ENCODE measurements around the gene ACAD8. TPM values are rescaled to one million over a fixed set of nuclear protein-coding genes. Genes with fewer than 3 reads are reported as not detected.

Gene ACAD8
- polyA plus RNA-seq, 1 of the 3 experiments (the other 2 are of a cell fraction), result 29.8 TPM

DNA sequence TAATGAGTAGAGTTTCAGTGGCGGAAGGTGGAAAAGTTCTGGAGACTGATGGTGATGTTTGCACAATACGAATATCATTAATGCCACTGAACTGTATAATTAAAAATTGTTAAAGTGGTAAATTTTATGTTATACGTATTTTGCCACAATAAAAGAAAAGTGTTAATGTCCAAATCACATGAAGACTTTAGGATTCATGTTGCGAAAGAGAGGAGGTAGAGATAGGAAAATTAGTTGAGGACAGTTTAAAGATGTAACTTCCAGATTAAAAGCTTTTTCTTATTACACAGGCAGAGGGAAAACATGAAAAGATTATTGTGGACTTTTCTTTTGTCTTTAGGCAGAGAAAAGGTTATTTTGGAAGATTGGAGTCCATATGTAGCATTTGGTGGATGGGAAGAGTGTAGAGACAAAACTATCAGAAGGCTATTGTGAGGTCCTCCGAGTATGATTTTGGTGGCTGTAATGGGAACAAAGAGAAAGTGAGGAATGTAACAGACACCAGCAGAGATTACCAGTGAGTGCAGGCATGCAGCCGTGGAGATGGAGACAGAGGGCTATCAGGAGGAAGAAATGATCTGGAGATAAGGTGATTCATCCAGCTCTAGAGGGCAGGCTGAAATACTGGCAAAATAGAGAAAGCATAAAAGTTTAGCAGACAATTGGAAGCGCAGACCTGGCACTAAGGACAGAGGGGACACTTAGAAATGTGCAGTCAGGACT lies 16.4 kb upstream of the ACAD8 start:
- TF ChIP-seq TAF1 (IDR thresholded peaks at IDR 0.05; ENCODE audit: borderline replicate concordance, low read depth, low read length), result peak; percentile 19; the same call in 1 of the 2 replicates
- TF ChIP-seq TCF12 (IDR thresholded peaks at IDR 0.05), result peak; percentile 53
- TF ChIP-seq JUND (IDR thresholded peaks at IDR 0.05), result peak; percentile 75
- no peak for TF ChIP-seq RXRA (IDR thresholded peaks at IDR 0.05; ENCODE audit: borderline replicate concordance, low read depth)
- TF ChIP-seq CHD2 (IDR thresholded peaks at IDR 0.05; ENCODE audit: low read length, partially characterized antibody), result no peak
- TF ChIP-seq MAX (IDR thresholded peaks at IDR 0.05; ENCODE audit: low read depth), result peak; percentile 68; the same call in 1 of the 2 replicates
- TF ChIP-seq, protein P1, sequence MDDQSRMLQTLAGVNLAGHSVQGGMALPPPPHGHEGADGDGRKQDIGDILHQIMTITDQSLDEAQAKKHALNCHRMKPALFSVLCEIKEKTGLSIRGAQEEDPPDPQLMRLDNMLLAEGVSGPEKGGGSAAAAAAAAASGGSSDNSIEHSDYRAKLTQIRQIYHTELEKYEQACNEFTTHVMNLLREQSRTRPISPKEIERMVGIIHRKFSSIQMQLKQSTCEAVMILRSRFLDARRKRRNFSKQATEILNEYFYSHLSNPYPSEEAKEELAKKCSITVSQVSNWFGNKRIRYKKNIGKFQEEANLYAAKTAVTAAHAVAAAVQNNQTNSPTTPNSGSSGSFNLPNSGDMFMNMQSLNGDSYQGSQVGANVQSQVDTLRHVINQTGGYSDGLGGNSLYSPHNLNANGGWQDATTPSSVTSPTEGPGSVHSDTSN (IDR thresholded peaks at IDR 0.05), result peak; percentile 47; the same call in 1 of the 2 replicates
- peak; percentile 87 for TF ChIP-seq FOSL2 (IDR thresholded peaks at IDR 0.05; ENCODE audit: borderline replicate concordance, low read depth)
- no peak for TF ChIP-seq MEF2A (IDR thresholded peaks at IDR 0.05; ENCODE audit: borderline replicate concordance, low read depth)
- TF ChIP-seq USF1 (IDR thresholded peaks at IDR 0.05; ENCODE audit: borderline replicate concordance, low read depth), result no peak
- peak overlapping the region; percentile 70 for H3K4me2 ChIP-seq
- ChIA-PET CTCF (no interaction called here), POLR2A (no interaction called here)
- peak overlapping the region; percentile 2; the same call in 1 of the 2 replicates for H2AFZ ChIP-seq (ENCODE audit: low read depth)
- H3K9me3 ChIP-seq, result no peaks in the 10 kb centered on the region
- H3F3A ChIP-seq (replicated peaks; ENCODE audit: insufficient read depth), result peaks cover 17% of the 10 kb centered on the region
- peak overlapping the region; percentile 53; the same call in 1 of the 2 replicates for H3K9ac ChIP-seq
- H3K4me3 ChIP-seq (ENCODE audit: low read depth in 2 of 2, low read length in 1 of 2), result peak overlapping the region in 1 of 2 experiments; percentile 30; a peak in 2 of 4 replicates
- H4K20me1 ChIP-seq (ENCODE audit: insufficient read depth), result no peaks in the 10 kb centered on the region
- no peaks in the 10 kb centered on the region for H3K9me2 ChIP-seq
- WGBS (ENCODE audit: low lambda C conversion rate), result 65% methylated on average over 7 of the region's 7 CpGs
- peak overlapping the region; percentile 31 to 83; a peak in 3 of 4 replicates for H3K27ac ChIP-seq (ENCODE audit: low read depth in 2 of 2, low read length in 1 of 2)
- H3K79me2 ChIP-seq (ENCODE audit: insufficient read depth), result peaks cover 39% of the 10 kb centered on the region
- peaks cover 24 to 48% of the 10 kb centered on the region in 2 experiments for H3K36me3 ChIP-seq (replicated peaks in 1 of 2; ENCODE audit: control insufficient read depth in 1 of 2, insufficient read depth in 2 of 2, low read length in 1 of 2)
- H3K4me1 ChIP-seq (ENCODE audit: control insufficient read depth in 1 of 2, insufficient read depth in 2 of 2, low read depth in 1 of 2, low read length in 1 of 2), result peaks cover 3 to 28% of the 10 kb centered on the region in 2 experiments; a peak in 3 of 4 replicates
- H3K27me3 ChIP-seq (ENCODE audit: insufficient read depth), result no peaks in the 10 kb centered on the region
- peak; percentile 49 for DNase-seq

DNA sequence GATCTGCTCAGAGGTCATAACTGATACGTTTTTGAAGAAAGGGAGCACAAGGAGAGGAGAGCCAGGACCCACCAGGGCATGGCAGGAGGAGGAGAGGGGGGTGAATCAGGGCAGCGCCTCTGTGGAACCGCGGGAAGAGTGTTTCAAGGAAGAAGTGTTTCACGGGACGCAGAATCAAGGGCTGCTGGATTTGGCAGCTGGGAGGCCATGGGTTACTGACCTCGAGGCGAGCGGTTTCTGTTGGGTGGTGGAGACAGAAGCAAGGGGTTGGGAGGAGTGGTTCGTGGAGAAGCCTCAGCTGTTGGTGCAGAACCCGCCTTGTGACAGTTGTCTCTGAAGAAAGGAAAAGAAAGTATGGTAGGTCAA lies 15.8 kb upstream of the ACAD8 start:
- Histone ChIP-seq H3F3A (replicated peaks; ENCODE audit: insufficient read depth) (peaks cover 17% of the 10 kb centered on the region), H3K27ac (ENCODE audit: low read depth in 2 of 2, low read length in 1 of 2) (peak overlapping the region; percentile 19 to 83; a peak in 3 of 4 replicates), H4K20me1 (ENCODE audit: insufficient read depth) (no peaks in the 10 kb centered on the region), H3K79me2 (ENCODE audit: insufficient read depth) (peaks cover 34% of the 10 kb centered on the region), H3K4me1 (ENCODE audit: control insufficient read depth in 1 of 2, insufficient read depth in 2 of 2, low read depth in 1 of 2, low read length in 1 of 2) (peaks cover 3 to 22% of the 10 kb centered on the region in 2 experiments; a peak in 3 of 4 replicates), H3K4me2 (peak overlapping the region; percentile 70), H3K9ac (peak overlapping the region; percentile 53; the same call in 1 of the 2 replicates), H3K9me3 (no peaks in the 10 kb centered on the region), H3K9me2 (no peaks in the 10 kb centered on the region), H2AFZ (ENCODE audit: low read depth) (peak overlapping the region; percentile 2; the same call in 1 of the 2 replicates), H3K4me3 (ENCODE audit: low read depth in 2 of 2, low read length in 1 of 2) (peak overlapping the region in 1 of 2 experiments; percentile 30; a peak in 1 of 4 replicates), H3K27me3 (ENCODE audit: insufficient read depth) (no peaks in the 10 kb centered on the region), H3K36me3 (replicated peaks in 1 of 2; ENCODE audit: control insufficient read depth in 1 of 2, insufficient read depth in 2 of 2, low read length in 1 of 2) (peaks cover 29 to 52% of the 10 kb centered on the region in 2 experiments)
- WGBS (ENCODE audit: low lambda C conversion rate), result 56% methylated on average over 11 of the region's 11 CpGs
- ChIA-PET POLR2A (no interaction called here), CTCF (no interaction called here)
- TF ChIP-seq, protein P2, sequence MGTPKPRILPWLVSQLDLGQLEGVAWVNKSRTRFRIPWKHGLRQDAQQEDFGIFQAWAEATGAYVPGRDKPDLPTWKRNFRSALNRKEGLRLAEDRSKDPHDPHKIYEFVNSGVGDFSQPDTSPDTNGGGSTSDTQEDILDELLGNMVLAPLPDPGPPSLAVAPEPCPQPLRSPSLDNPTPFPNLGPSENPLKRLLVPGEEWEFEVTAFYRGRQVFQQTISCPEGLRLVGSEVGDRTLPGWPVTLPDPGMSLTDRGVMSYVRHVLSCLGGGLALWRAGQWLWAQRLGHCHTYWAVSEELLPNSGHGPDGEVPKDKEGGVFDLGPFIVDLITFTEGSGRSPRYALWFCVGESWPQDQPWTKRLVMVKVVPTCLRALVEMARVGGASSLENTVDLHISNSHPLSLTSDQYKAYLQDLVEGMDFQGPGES (IDR thresholded peaks at IDR 0.05; ENCODE audit: low read depth, low read length), result no peak
- TF ChIP-seq MXI1 (IDR thresholded peaks at IDR 0.05; ENCODE audit: low read depth, low read length) (no peak), FOXJ3 (CRISPR knock-in tag; IDR thresholded peaks at IDR 0.05) (no peak), NFIC (IDR thresholded peaks at IDR 0.05; ENCODE audit: borderline replicate concordance) (no peak), USF1 (IDR thresholded peaks at IDR 0.05; ENCODE audit: borderline replicate concordance, low read depth) (no peak), POLR2AphosphoS5 (IDR thresholded peaks at IDR 0.05; ENCODE audit: low read depth, low read length) (no peak), RAD21 (IDR thresholded peaks at IDR 0.05; ENCODE audit: low read length) (no peak), FOSL2 (IDR thresholded peaks at IDR 0.05; ENCODE audit: borderline replicate concordance, low read depth) (no peak), YY1 (IDR thresholded peaks at IDR 0.05; ENCODE audit: low read depth) (no peak)
- DNase-seq, result no peak

Measured in SK-N-SH (cell line).